ENCODE results near the gene IQGAP1. TPM values are rescaled to one million over a fixed set of nuclear protein-coding genes. Genes with fewer than 3 reads are reported as not detected.

IQGAP1 gene
- total and polyA plus RNA-seq, 5 donors: 30.0 to 57.9 (median 53.6) TPM

DNA sequence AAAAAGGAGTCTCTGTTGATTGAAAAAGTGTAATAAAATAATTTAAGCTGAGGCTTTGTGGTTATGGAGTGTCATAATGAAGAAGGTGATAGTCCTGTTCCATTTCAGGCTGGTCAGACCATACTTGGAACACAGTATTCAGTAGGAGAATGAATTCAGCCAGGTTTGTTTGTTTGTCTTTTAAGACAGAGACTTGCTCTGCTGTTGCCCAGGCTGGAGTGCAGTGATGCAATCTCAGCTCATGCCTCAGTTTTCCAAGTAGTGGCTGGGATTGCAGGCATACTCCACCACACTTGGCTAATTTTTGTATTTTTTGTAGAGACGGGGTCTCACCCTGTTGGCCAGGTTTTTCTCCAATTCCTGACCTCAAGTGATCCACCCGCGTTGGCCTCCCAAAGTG is 33.5 kb downstream of the IQGAP1 start:
- Histone ChIP-seq H3K27ac (ENCODE audit: low read length) (no peak overlapping the region), H3K4me1 (ENCODE audit: control insufficient read depth, insufficient read depth, low read length) (peaks cover 17% of the 10 kb centered on the region), H3K9me3 (ENCODE audit: control insufficient read depth, low read length) (no peaks in the 10 kb centered on the region), H3K4me3 (ENCODE audit: low read length) (no peak overlapping the region), H3K27me3 (ENCODE audit: control insufficient read depth, insufficient read depth) (no peaks in the 10 kb centered on the region)
- DNase-seq (no peak), ATAC-seq (no peak)
- WGBS: 84% methylated on average over 3 of the region's 3 CpGs
- intact Hi-C loops (cut with DNase I): no loop called here

- DNase-seq (no peak), ATAC-seq (no peak)
- Histone ChIP-seq H3K27me3 (ENCODE audit: control insufficient read depth, insufficient read depth) (no peaks in the 10 kb centered on the region), H3K27ac (ENCODE audit: low read length) (no peak overlapping the region), H3K9me3 (ENCODE audit: control insufficient read depth, low read length) (no peaks in the 10 kb centered on the region), H3K4me1 (ENCODE audit: control insufficient read depth, insufficient read depth, low read length) (peaks cover 17% of the 10 kb centered on the region), H3K4me3 (ENCODE audit: low read length) (no peak overlapping the region)
- intact Hi-C loops (cut with DNase I): no loop called here
- WGBS: 66% methylated on average over 2 of the region's 2 CpGs
Observed at GRCh38 chr15:90422043-90422442, 34.0 kb downstream of the IQGAP1 start.

- H3K4me3 ChIP-seq (ENCODE audit: low read length): no peak overlapping the region
- H3K27me3 ChIP-seq (ENCODE audit: control insufficient read depth, insufficient read depth): no peaks in the 10 kb centered on the region
- DNase-seq (no peak), ATAC-seq (no peak)
- no peaks in the 10 kb centered on the region for H3K9me3 ChIP-seq (ENCODE audit: control insufficient read depth, low read length)
- 64% methylated on average over 3 of the region's 3 CpGs for WGBS
- no peak overlapping the region for H3K27ac ChIP-seq (ENCODE audit: low read length)
- peaks cover 17% of the 10 kb centered on the region for H3K4me1 ChIP-seq (ENCODE audit: control insufficient read depth, insufficient read depth, low read length)
- intact Hi-C loops (cut with DNase I): no loop called here
Observed at GRCh38 chr15:90422936-90423335, 34.9 kb downstream of the IQGAP1 start.

- H3K9me3 ChIP-seq (ENCODE audit: control insufficient read depth, low read length): no peaks in the 10 kb centered on the region
- ATAC-seq: peak; percentile 47 to 63
- intact Hi-C loops (cut with DNase I): no loop called here
- H3K4me3 ChIP-seq (ENCODE audit: low read length): peak overlapping the region; percentile 18
- DNase-seq: no peak
- peaks cover 13% of the 10 kb centered on the region for H3K4me1 ChIP-seq (ENCODE audit: control insufficient read depth, insufficient read depth, low read length)
- no peak overlapping the region for H3K27ac ChIP-seq (ENCODE audit: low read length)
- WGBS: 19% methylated on average over 4 of the region's 4 CpGs
- no peaks in the 10 kb centered on the region for H3K27me3 ChIP-seq (ENCODE audit: control insufficient read depth, insufficient read depth)
Observed at GRCh38 chr15:90423801-90424319, 35.8 kb downstream of the IQGAP1 start.

GRCh38 chr15:90425726-90426346 is 37.8 kb downstream of the IQGAP1 start:
- no peaks in the 10 kb centered on the region for H3K27me3 ChIP-seq (ENCODE audit: control insufficient read depth, insufficient read depth)
- ATAC-seq (peak; percentile 68 to 71), DNase-seq (no peak)
- no peaks in the 10 kb centered on the region for H3K9me3 ChIP-seq (ENCODE audit: control insufficient read depth, low read length)
- H3K27ac ChIP-seq (ENCODE audit: low read length): no peak overlapping the region
- H3K4me1 ChIP-seq (ENCODE audit: control insufficient read depth, insufficient read depth, low read length): peaks cover 10% of the 10 kb centered on the region
- intact Hi-C loops (cut with DNase I): no loop called here
- no peak overlapping the region for H3K4me3 ChIP-seq (ENCODE audit: low read length)
- WGBS: 68% methylated on average over 2 of the region's 2 CpGs

GRCh38 chr15:90427185-90427584 is 39.1 kb downstream of the IQGAP1 start:
- no peak overlapping the region for H3K27ac ChIP-seq (ENCODE audit: low read length)
- intact Hi-C loops (cut with DNase I): no loop called here
- H3K27me3 ChIP-seq (ENCODE audit: control insufficient read depth, insufficient read depth): no peaks in the 10 kb centered on the region
- peaks cover 7% of the 10 kb centered on the region for H3K4me1 ChIP-seq (ENCODE audit: control insufficient read depth, insufficient read depth, low read length)
- no peak overlapping the region for H3K4me3 ChIP-seq (ENCODE audit: low read length)
- WGBS: 92% methylated on average over 5 of the region's 5 CpGs
- H3K9me3 ChIP-seq (ENCODE audit: control insufficient read depth, low read length): no peaks in the 10 kb centered on the region
- ATAC-seq (no peak), DNase-seq (no peak)

DNA sequence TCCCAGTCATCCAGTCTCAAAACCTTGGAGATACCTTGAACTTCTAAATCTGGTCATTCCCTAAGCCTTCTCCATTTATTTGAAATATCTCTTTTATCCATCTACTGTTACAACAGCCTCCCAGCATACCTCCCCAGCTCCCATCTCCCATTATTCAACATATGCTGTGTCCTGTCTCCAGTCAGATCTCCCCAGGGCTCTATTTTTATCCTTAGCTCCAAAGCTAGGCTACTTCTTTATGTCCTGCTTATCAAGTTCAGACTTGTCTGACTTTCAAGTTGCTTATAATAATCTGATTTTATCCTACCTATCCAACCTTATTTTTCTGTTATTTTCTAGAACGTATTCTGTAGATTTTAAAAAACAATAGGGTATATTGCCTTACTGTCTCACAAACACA is 44.2 kb downstream of the IQGAP1 start:
- intact Hi-C loops (cut with DNase I): no loop called here
- ATAC-seq: no peak
- WGBS: 82% methylated on average over 1 of the region's 1 CpG
- no peak for DNase-seq
- H3K4me1 ChIP-seq (ENCODE audit: control insufficient read depth, insufficient read depth, low read length): peaks cover 4% of the 10 kb centered on the region
- no peak overlapping the region for H3K4me3 ChIP-seq (ENCODE audit: low read length)
- H3K9me3 ChIP-seq (ENCODE audit: control insufficient read depth, low read length): no peaks in the 10 kb centered on the region
- H3K27me3 ChIP-seq (ENCODE audit: control insufficient read depth, insufficient read depth): no peaks in the 10 kb centered on the region
- H3K27ac ChIP-seq (ENCODE audit: low read length): no peak overlapping the region

DNA sequence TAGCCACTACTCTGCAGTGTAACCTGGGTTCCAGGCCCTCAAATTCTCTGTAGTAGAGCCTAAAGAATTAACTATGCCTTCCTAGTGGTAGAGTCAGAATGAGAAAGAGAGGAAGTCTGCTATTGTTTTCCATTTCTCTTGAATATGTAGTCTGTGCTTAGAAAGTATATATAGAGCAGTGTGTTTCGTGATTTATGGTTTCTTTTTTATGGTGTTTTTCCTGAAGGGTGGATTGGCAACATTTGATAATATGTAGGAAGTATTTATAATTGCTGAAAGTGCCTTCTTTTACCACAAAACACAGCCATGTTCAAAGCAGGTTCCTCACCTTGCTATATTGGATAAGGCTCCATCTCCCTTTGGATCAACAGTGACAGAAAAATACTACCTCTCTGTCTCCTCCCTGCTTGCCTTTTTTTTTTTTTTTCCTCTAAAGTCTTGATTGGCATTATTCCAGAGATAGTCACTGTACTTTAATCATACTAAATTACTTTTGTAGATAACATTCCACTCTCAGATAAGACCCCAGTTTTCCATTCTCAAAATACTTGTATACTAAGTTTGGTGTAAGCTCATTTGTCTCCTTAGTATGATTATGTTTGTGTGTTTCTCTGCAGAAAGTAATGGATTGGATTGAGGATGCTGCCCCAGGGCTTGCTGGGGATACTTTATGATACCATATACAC is 47.8 kb downstream of the IQGAP1 start:
- Histone ChIP-seq H3K27ac (ENCODE audit: low read length) (peak overlapping the region; percentile 52), H3K9me3 (ENCODE audit: control insufficient read depth, low read length) (no peaks in the 10 kb centered on the region), H3K4me1 (ENCODE audit: control insufficient read depth, insufficient read depth, low read length) (peaks cover 4% of the 10 kb centered on the region), H3K27me3 (ENCODE audit: control insufficient read depth, insufficient read depth) (no peaks in the 10 kb centered on the region), H3K4me3 (ENCODE audit: low read length) (no peak overlapping the region)
- ATAC-seq (no peak), DNase-seq (no peak)
- intact Hi-C loops (cut with DNase I): no loop called here
- 68% methylated on average over 1 of the region's 1 CpG for WGBS

DNA sequence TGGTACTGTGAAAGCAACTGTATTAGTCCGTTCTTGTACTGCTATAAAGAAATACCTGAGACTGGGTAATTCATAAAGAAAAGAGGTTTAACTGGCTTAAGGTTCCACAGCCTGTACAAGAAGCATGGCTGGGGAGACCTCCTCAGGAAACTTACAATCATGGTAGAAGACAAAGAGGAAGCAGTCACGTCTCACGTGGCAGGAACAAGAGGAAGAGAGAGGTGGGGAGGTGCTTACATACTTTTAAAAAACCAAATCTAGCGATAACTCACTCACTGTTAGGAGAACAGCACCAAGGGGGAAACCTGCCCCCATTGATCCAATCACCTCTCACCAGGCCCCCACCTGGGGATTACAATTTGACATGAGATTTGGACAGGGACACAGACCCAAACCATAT is 48.9 kb downstream of the IQGAP1 start:
- 80% methylated on average over 4 of the region's 4 CpGs for WGBS
- Histone ChIP-seq H3K9me3 (ENCODE audit: control insufficient read depth, low read length) (no peaks in the 10 kb centered on the region), H3K4me3 (ENCODE audit: low read length) (no peak overlapping the region), H3K27me3 (ENCODE audit: control insufficient read depth, insufficient read depth) (no peaks in the 10 kb centered on the region), H3K4me1 (ENCODE audit: control insufficient read depth, insufficient read depth, low read length) (peaks cover 4% of the 10 kb centered on the region), H3K27ac (ENCODE audit: low read length) (no peak overlapping the region)
- ATAC-seq (no peak), DNase-seq (no peak)
- intact Hi-C loops (cut with DNase I): no loop called here

GRCh38 chr15:90437516-90437915 is 49.5 kb downstream of the IQGAP1 start:
- 98% methylated on average over 2 of the region's 2 CpGs for WGBS
- no peak for ATAC-seq

GRCh38 chr15:90439946-90440345 is 51.9 kb downstream of the IQGAP1 start:
- no peak for DNase-seq
- no peak overlapping the region for H3K27ac ChIP-seq (ENCODE audit: low read length)
- H3K4me3 ChIP-seq (ENCODE audit: low read length): no peak overlapping the region
- no peaks in the 10 kb centered on the region for H3K9me3 ChIP-seq (ENCODE audit: control insufficient read depth, low read length)
- 18% methylated on average over 2 of the region's 2 CpGs for WGBS
- H3K4me1 ChIP-seq (ENCODE audit: control insufficient read depth, insufficient read depth, low read length): peaks cover 3% of the 10 kb centered on the region
- H3K27me3 ChIP-seq (ENCODE audit: control insufficient read depth, insufficient read depth): no peaks in the 10 kb centered on the region
- intact Hi-C loops (cut with DNase I): no loop called here
- ATAC-seq: no peak

More at GRCh38 chr15:90437516-90437915, 49.5 kb downstream of the IQGAP1 start:
- intact Hi-C loops (cut with DNase I): no loop called here
- Histone ChIP-seq H3K27me3 (ENCODE audit: control insufficient read depth, insufficient read depth) (no peaks in the 10 kb centered on the region), H3K9me3 (ENCODE audit: control insufficient read depth, low read length) (no peaks in the 10 kb centered on the region), H3K4me3 (ENCODE audit: low read length) (no peak overlapping the region), H3K27ac (ENCODE audit: low read length) (no peak overlapping the region), H3K4me1 (ENCODE audit: control insufficient read depth, insufficient read depth, low read length) (peaks cover 4% of the 10 kb centered on the region)
- no peak for DNase-seq
